Ecto neural progenitor cell (in vitro differentiated cells): ENCODE measurements around the gene ZFAND2A.
"Not testable (repeated sequence)": the region's sequence is repeated elsewhere in the genome, so short reads cannot be mapped to it uniquely, and the experiment has no call there.

Experiments
- DNase-seq: peaks from one replicate; pipeline ENCODE4 v3.0.0-alpha.2; 2018; ENCODE audit warnings: low spot score

ZFAND2A gene

GRCh38 chr7:1174881-1175596 lies 15.0 kb upstream of the ZFAND2A start:
- DNase-seq, result no peak

- no peak for DNase-seq
These were observed 14.0 kb upstream of the ZFAND2A start for GRCh38 chr7:1174002-1174401.

DNA sequence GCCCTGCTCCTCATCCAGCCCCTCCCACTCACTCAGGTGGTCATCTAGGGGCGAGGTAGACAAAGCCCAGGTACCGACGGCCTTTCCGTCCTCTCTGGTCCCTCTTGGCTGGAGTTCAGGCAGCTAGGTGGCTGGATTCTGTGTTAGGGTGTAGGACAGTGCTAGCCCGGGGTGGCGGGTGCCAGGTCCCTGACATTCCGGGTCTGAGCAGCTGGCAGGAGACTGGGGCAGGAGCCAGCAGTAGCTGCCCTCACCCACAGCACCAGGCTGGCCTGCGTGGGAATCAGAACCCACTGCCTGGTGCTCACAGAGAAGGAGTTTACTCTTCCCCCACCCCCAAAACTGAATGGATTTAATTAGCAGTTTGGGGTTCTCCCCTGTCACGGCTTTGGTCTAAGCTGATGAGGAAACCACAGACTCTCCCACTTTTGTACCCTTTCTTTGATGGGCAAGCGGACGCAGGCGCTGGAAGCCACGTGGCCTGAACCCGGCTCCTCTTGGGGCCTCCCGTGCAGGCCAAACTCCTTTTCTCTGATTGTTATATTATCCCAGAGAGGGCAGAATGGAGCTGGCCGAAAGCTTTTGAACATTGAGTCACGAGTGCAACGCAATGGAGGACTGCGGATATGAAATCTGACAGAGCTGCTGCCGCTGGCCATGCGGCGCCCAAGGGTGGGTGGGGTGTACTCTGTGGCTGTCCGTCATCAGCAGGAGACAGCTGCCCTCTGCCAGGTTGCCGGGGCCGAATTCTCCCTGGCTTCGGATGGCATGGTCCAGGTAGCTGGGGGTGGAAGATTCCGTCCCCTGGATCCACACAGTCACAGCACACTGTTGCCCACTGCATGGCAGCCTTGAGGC lies 12.9 kb upstream of the ZFAND2A start:
- no peak for DNase-seq

GRCh38 chr7:1171516-1171915 lies 11.5 kb upstream of the ZFAND2A start:
- not testable (repeated sequence) for DNase-seq

DNA sequence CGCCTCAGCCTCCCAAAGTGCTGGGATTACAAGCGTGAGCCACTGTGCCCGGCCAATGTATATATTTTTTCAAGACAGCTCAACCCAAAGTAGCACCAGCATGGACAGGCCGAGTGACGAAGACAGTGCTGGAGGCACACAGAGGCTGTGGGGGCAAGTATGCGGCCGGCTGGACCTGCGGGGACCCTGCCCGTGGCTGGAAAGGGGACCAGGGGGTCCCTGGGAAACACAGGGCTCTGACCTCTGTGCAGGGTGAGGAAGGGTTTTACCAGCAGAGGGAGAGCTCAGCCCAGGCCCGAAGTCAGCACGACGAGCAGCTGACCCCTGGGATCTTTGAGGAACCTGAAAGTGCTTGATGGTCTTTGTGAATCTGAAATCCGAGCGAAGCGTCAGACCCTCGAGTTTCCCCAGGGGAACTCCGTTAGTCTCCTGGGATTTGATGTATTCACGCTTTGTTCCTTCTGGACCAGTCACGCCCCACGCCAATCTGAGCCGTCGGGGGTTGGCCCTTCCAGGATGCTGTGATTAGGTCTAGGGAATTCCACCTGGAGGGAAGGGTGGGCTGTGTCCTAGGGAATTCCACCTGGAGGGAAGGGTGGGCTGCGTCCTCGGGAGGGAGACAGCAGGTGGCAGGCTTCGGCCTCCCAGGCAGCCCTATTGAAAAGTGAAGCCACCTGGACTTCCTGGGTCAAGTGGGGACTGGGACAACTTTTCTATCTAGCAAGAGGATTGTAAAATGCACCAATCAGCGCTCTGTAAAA lies 10.9 kb upstream of the ZFAND2A start:
- DNase-seq, result no peak

DNA sequence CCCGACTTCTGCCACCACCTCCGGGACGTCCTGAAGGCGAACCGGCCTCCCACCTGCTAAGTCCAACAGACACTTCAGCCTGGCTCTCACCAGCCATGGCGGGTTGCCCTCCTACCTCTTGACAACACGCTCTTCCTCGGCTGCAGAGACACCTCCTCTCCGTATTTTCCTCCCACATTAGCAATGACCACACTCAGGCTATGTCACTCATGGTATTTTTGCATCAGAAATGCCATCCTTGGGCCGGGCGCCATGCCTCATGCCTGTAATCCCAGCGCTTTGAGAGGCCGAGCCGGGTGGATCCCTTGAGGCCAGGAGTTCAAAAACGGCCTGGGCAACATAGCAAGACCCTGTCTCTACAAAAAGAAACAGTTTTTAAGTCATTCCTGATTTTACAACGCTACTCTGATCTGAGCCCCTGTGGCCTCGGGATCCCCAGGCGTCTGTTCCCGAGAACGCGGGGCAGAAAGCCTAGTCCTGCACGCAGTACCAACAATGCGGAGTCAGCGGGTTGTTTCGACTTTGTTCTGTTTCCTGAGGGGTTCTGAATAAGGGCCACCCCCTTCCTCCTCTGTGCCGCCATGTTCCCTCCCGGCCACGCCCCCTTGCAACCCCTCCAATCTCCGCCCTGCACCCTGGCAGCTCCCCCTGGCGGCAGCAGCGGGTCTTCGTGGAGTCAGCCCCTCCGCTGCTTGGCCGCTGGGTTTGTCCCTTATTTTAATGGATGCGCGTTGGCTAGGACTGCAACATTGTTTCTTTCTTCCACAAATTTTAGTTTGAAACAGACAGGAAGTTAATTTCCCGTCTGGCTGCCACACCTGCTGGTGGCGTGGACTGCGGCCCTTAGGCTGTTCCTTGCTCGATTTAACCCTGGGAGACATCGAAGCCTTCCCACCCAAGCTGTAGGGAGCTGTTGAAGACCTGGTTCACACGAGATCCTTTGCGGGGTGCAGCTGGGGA lies 9.7 kb upstream of the ZFAND2A start:
- DNase-seq, result peak; percentile 81

- no peak for DNase-seq
These were observed 8.4 kb upstream of the ZFAND2A start for GRCh38 chr7:1168422-1168821.

DNA sequence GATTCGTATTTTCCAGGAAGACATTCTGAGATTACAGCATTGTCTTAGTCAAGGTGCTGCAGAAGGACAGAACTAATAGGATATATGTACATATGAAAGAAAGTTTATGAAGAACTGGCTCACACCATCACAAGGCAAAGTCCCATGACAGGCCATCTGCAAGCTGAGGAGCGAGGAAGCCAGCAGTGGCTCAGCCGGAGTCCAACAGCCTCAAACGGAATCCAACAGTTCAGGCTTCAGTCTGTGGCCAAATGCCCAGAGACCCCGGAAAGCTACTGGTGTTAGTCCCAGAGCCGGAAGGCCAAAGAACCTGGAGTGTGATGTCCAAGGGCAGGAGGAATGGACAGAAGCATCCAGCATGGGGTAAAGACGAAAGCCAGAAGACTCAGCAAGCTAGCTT lies 4.4 kb upstream of the ZFAND2A start:
- DNase-seq, result no peak

DNA sequence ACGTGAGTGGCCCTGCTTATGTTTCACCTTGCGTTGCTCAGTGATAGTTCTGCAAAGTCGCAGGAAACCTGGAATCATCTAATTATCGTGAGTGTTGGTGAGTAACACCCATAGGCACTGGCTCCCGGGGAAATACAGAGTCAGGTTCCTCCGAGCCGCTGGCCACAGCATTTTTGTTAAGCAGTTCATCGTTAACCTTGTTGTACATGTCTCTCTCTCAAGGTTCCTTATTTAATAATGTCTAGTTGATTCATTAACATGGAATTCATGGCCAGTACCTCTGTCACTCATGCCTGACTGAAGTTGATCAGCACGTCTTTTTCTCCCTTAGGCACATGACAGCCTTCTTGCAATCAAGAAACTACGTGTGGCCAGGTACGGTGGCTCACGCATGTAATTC lies 3.1 kb upstream of the ZFAND2A start:
- DNase-seq, result no peak

DNA sequence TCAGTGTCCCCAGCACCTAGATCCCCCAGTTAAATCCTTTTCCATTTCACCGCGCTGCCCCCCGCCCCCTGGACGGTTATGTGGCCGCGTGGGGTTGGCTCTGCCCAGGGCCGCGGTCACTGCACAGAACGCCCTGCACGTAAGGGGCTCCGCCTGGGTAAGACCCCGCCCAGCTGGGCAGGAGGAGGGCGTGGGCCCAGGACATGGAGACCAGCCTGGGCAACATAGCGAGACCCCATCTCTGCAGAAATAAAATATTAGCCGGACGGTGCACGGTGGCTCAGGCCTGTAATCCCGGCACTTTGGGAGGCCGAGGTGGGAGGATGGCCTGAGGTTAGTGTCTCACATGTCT lies 650 bp upstream of the ZFAND2A start:
- DNase-seq, result no peak

DNA sequence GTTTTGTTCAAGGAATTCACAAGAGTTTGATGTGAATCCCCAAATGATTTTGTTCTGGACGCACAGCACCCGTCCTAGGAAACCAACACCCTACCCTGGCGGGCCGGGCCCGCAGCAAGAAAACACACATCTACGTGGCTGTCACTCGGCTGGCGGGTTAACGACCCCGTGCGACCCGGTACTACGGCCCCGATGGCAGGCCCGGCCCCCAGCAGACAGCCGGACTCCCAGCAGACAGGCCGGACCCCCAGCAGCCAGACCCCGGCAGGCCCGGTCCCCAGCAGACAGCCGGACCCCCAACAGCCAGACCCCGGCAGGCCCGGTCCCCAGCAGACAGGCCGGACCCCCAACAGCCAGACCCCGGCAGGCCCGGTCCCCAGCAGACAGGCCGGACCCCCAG lies 765 bp downstream of the ZFAND2A start:
- not testable (repeated sequence) for DNase-seq

DNA sequence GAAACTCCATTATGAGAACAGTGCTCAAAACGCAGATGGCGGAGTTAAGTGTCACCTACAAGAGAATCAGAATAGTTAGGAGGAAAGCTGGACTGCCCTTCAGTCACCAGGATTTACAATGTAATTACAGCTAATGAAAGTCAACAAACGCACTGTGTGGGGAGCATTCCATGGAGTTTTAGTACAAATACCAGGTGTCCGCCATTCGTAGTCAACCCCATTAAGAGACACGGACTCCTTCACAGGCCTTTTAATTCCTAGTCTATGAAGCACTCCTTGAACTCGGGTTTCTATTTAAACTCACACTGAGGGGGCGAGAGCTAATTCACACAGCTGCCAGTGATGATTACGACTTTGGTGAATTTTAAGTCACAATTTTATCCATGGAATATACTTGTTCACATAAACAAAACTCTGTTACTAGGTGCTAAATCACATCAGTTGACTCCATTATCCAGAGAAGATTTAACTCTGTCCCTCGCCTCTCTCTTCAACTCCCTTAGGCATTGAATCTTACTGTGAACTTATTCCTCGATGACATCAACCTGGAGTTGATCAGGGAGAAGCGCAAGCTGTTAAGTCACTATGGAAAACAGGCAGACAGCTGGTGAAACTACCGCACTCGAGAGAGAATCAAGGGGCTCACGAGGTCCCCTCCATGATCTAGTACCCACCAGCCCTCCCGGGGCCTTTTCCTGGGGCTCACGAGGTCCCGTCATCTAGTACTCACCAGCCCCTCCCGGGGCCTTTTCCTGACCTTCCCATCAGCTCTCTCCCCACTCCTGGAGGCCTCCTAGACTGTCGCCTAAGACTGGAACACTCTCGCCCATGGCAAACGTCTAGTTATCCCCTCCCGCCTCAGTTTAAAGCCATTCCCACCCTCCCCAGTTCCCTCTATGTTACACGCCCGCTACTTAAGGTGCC lies 1.5 kb downstream of the ZFAND2A start:
- DNase-seq, result no peak

- no peak for DNase-seq
These were observed 3.0 kb downstream of the ZFAND2A start for GRCh38 chr7:1156782-1157535.

DNA sequence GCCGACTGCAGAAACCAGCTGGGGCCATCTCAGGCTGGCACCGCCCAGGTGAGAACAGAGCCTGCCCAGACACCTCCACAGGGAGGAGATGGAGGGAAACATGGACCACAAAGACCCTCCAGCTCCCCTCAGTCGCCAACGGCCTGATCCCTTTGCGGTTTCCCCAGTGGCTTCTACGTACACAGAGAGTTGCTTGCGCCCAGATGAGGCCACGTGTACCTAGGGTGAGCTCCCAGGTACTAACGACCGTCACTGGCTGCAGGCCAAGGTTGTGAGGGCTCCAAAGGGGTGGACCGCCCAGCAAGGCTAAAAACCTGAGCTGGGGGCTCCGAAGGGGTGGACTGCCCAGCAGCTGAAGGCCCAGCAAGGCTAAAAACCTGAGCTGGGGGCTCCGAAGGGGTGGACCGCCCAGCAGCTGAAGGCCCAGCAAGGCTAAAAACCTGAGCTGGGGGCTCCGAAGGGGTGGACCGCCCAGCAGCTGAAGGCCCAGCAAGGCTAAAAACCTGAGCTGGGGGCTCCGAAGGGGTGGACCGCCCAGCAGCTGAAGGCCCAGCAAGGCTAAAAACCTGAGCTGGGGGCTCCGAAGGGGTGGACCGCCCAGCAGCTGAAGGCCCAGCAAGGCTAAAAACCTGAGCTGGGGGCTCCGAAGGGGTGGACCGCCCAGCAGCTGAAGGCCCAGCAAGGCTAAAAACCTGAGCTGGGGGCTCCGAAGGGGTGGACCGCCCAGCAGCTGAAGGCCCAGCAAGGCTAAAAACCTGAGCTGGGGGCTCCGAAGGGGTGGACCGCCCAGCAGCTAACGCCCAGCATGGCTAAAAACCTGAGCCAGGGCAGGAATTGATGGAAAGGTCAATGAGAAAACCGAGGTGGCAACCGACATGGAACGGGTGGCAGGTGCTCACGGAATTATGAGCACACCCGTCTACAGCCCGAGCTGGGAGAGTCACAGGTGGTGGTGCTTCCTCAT lies 3.9 kb downstream of the ZFAND2A start:
- DNase-seq, result not testable (repeated sequence)

DNA sequence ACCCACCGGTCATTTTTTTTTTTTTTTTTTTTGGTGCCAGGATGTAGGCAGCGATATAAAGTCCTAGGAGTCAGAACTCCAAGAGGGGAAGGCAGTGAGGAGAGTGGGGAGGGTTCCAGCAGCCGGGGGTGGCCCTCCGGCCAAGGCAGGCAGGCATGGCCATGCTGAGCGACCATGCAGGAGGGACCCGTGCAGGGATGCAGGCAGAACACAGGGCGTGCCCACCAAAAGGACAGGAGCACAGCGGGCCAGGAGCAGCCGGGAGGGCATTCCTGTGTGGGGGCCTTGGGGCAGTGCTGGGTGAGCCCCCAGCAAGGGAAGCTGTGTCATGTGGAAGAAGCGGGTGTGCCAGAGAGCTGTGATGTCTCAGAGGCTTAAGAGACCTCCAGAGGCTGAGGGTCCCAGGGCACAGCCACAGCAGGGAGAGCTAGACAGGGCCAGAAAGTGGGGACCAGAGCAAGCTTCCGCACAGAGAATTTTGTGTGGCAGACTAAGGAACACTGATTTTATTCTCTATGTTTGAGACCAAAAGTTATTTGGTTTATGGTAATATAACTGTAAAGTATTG lies 5.7 kb downstream of the ZFAND2A start:
- DNase-seq, result no peak

GRCh38 chr7:1152492-1152891 lies 7.5 kb downstream of the ZFAND2A start:
- DNase-seq, result no peak

DNA sequence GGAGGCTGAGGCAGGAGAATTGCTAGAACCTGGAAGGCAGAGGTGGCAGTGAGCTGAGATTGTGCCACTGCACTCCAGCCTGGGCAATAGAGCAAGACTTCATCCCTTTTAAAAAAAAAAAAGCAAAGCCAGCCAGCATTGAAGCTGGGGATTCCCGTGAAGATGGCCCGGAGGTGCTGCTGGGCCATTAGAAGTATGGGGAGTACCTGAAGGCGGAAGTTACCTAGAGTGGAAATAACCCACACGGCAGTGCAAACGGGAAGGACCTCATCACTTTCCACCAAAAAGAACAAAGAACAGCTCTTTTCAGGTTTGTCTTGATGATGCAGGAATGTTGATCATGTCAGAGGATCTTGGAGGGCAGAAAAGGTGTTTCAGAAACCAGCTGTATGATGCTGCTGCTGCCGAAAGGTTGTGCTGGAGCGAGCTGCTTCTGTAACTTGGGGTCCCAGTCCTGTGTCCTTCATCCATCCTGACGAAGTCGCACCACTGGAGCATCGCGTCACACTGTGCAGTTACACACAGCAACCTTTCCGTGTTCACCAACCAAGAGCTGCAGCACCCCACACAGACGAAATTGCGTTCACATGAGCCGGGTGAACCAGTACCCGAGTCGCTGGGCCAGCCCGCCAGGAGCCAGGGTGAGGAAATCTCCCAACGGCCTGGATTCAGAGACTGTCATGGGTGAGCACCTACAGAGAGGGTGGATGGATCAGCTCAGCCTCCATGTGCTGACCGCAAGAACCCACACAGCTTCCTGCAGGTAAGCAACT lies 8.2 kb downstream of the ZFAND2A start:
- DNase-seq, result no peak
